ENCODE results near the gene PACRG.

Gene PACRG

GRCh38 chr6:162845972-162846371, 118.2 kb downstream of the PACRG start:
- Histone ChIP-seq H3K4me3 (no peak overlapping the region), H3K9me3 (replicated peaks in 1 of 11) (peaks cover 0 to 4% (median 0%) of the 10 kb centered on the region in 11 experiments; a peak in 1 of 22 replicates), H4K20me1 (no peaks in the 10 kb centered on the region), H3K27ac (no peak overlapping the region), H3K36me3 (no peaks in the 10 kb centered on the region), H3K4me1 (no peaks in the 10 kb centered on the region), H3K9ac (no peak overlapping the region), H3K27me3 (no peaks in the 10 kb centered on the region), H3K4me2 (no peak overlapping the region)
- TF ChIP-seq Cebpa-rat (IDR thresholded peaks at IDR 0.05), result no peak

- H3K4me1 ChIP-seq, result no peaks in the 10 kb centered on the region
- H3K27ac ChIP-seq, result no peak overlapping the region
- no peaks in the 10 kb centered on the region for H3K27me3 ChIP-seq
- H3K9me3 ChIP-seq (replicated peaks in 1 of 11), result peaks cover 0 to 4% (median 0%) of the 10 kb centered on the region in 11 experiments; a peak in 1 of 22 replicates
- TF ChIP-seq Cebpa-rat (IDR thresholded peaks at IDR 0.05), result no peak
- no peaks in the 10 kb centered on the region for H4K20me1 ChIP-seq
- no peaks in the 10 kb centered on the region for H3K36me3 ChIP-seq
- no peak overlapping the region for H3K4me2 ChIP-seq
- H3K4me3 ChIP-seq, result no peak overlapping the region
- H3K9ac ChIP-seq, result no peak overlapping the region
These were observed 118.9 kb downstream of the PACRG start for GRCh38 chr6:162846723-162847122.

GRCh38 chr6:162849269-162849668, 121.5 kb downstream of the PACRG start:
- Histone ChIP-seq H4K20me1 (no peaks in the 10 kb centered on the region), H3K27me3 (no peaks in the 10 kb centered on the region), H3K36me3 (no peaks in the 10 kb centered on the region), H3K9ac (no peak overlapping the region), H3K4me3 (no peak overlapping the region), H3K9me3 (replicated peaks in 1 of 11) (peaks cover 0 to 2% (median 0%) of the 10 kb centered on the region in 11 experiments; a peak in 1 of 22 replicates), H3K4me1 (peaks cover 0 to 2% (median under 1%) of the 10 kb centered on the region in 10 experiments; a peak in 7 of 20 replicates), H3K4me2 (no peak overlapping the region), H3K27ac (no peak overlapping the region)
- no peak for TF ChIP-seq Cebpa-rat (IDR thresholded peaks at IDR 0.05)

GRCh38 chr6:162852192-162852591, 124.4 kb downstream of the PACRG start:
- TF ChIP-seq Cebpa-rat (IDR thresholded peaks at IDR 0.05), result no peak
- Histone ChIP-seq H3K27me3 (peaks cover 0 to 5% (median 0%) of the 10 kb centered on the region in 11 experiments; a peak in 1 of 22 replicates), H3K36me3 (no peaks in the 10 kb centered on the region), H3K27ac (no peak overlapping the region), H3K9me3 (replicated peaks in 1 of 11) (no peaks in the 10 kb centered on the region), H3K4me2 (no peak overlapping the region), H3K9ac (no peak overlapping the region), H3K4me3 (no peak overlapping the region), H4K20me1 (no peaks in the 10 kb centered on the region), H3K4me1 (peaks cover 0 to 13% (median 9%) of the 10 kb centered on the region in 10 experiments; a peak in 13 of 20 replicates)

GRCh38 chr6:162852840-162853577, 125.2 kb downstream of the PACRG start:
- TF ChIP-seq Cebpa-rat (IDR thresholded peaks at IDR 0.05), result no peak
- H3K4me3 ChIP-seq, result no peak overlapping the region

GRCh38 chr6:162854228-162854627, 126.5 kb downstream of the PACRG start:
- TF ChIP-seq Cebpa-rat (IDR thresholded peaks at IDR 0.05), result no peak
- Histone ChIP-seq H4K20me1 (no peaks in the 10 kb centered on the region), H3K36me3 (no peaks in the 10 kb centered on the region), H3K9ac (no peak overlapping the region), H3K27me3 (peaks cover 0 to 5% (median 0%) of the 10 kb centered on the region in 11 experiments; a peak in 2 of 22 replicates), H3K27ac (no peak overlapping the region), H3K4me3 (no peak overlapping the region), H3K4me2 (peak overlapping the region in 8 of 11 experiments; percentile 27 to 66 (median 62); a peak in 14 of 22 replicates), H3K4me1 (peaks cover 0 to 14% (median 9%) of the 10 kb centered on the region in 10 experiments; a peak in 13 of 20 replicates), H3K9me3 (replicated peaks in 1 of 11) (no peaks in the 10 kb centered on the region)

More at GRCh38 chr6:162852840-162853577, 125.2 kb downstream of the PACRG start:
- Histone ChIP-seq H3K4me2 (no peak overlapping the region), H3K27me3 (peaks cover 0 to 5% (median 0%) of the 10 kb centered on the region in 11 experiments; a peak in 1 of 22 replicates), H4K20me1 (no peaks in the 10 kb centered on the region), H3K27ac (no peak overlapping the region), H3K4me1 (peaks cover 0 to 14% (median 9%) of the 10 kb centered on the region in 10 experiments; a peak in 13 of 20 replicates), H3K9me3 (replicated peaks in 1 of 11) (no peaks in the 10 kb centered on the region), H3K9ac (no peak overlapping the region), H3K36me3 (no peaks in the 10 kb centered on the region)

- Histone ChIP-seq H3K9ac (no peak overlapping the region), H3K27me3 (peaks cover 0 to 5% (median 0%) of the 10 kb centered on the region in 11 experiments; a peak in 2 of 22 replicates), H3K36me3 (no peaks in the 10 kb centered on the region), H3K27ac (no peak overlapping the region), H3K4me3 (no peak overlapping the region), H3K4me2 (peak overlapping the region; percentile 18 to 66 (median 56); a peak in 18 of 22 replicates), H4K20me1 (no peaks in the 10 kb centered on the region), H3K4me1 (peaks cover 0 to 14% (median 9%) of the 10 kb centered on the region in 10 experiments; a peak in 13 of 20 replicates), H3K9me3 (replicated peaks in 1 of 11) (no peaks in the 10 kb centered on the region)
- no peak for TF ChIP-seq Cebpa-rat (IDR thresholded peaks at IDR 0.05)
These were observed 127.0 kb downstream of the PACRG start for GRCh38 chr6:162854734-162855191.

GRCh38 chr6:162856885-162857284, 129.1 kb downstream of the PACRG start:
- Histone ChIP-seq H3K9ac (no peak overlapping the region), H3K36me3 (no peaks in the 10 kb centered on the region), H3K4me3 (no peak overlapping the region), H3K4me1 (peaks cover 0 to 14% (median 9%) of the 10 kb centered on the region in 10 experiments; a peak in 13 of 20 replicates), H4K20me1 (no peaks in the 10 kb centered on the region), H3K9me3 (replicated peaks in 1 of 11) (no peaks in the 10 kb centered on the region), H3K27ac (no peak overlapping the region), H3K27me3 (peaks cover 0 to 5% (median 0%) of the 10 kb centered on the region in 11 experiments; a peak in 2 of 22 replicates), H3K4me2 (peak overlapping the region in 7 of 11 experiments; percentile 7 to 49 (median 25); a peak in 6 of 22 replicates)
- no peak for TF ChIP-seq Cebpa-rat (IDR thresholded peaks at IDR 0.05)

- no peaks in the 10 kb centered on the region for H3K9me3 ChIP-seq (replicated peaks in 1 of 11)
- no peak overlapping the region for H3K4me3 ChIP-seq
- peak overlapping the region in 7 of 11 experiments; percentile 7 to 49 (median 25); a peak in 6 of 22 replicates for H3K4me2 ChIP-seq
- TF ChIP-seq Cebpa-rat (IDR thresholded peaks at IDR 0.05), result no peak
- no peak overlapping the region for H3K9ac ChIP-seq
- H4K20me1 ChIP-seq, result no peaks in the 10 kb centered on the region
- H3K27me3 ChIP-seq, result peaks cover 0 to 6% (median 0%) of the 10 kb centered on the region in 11 experiments; a peak in 5 of 22 replicates
- H3K27ac ChIP-seq, result no peak overlapping the region
- no peaks in the 10 kb centered on the region for H3K36me3 ChIP-seq
- H3K4me1 ChIP-seq, result peaks cover 0 to 14% (median 9%) of the 10 kb centered on the region in 10 experiments; a peak in 13 of 20 replicates
These were observed 129.6 kb downstream of the PACRG start for GRCh38 chr6:162857326-162857725.

All from BLaER1 treated with 17β-estradiol and CSF1 and Interleukin-3, amounts not matched to agents 10 nM and 100 nM (cell line).